Kidney (tissue), 14 donors: ENCODE data around the gene UNC13C. TPM values are rescaled to one million over a fixed set of nuclear protein-coding genes. Genes with fewer than 3 reads are reported as not detected.

Experiments used
- DNase-seq, 5 donors: peaks; one replicate each; pipeline ENCODE4 v3.0.0-alpha.2; 2013 to 2020
- FAIRE-seq: peaks from 2 replicates; lab custom pipeline; 2012; peaks lifted over from hg19 to GRCh38; lab: Jason Lieb, UNC
- H3K27ac ChIP-seq, 2 donors: one replicate each; pipeline ENCODE4 v1.7.0; 2013; ENCODE audit warnings: low read depth in 2 of 2, low read length in 2 of 2, inconsistent platforms in 1 of 2
- H3K27me3 ChIP-seq: one replicate; pipeline ENCODE4 v1.7.1; 2013; ENCODE audit warnings: low read length, inconsistent platforms; ENCODE audit not compliant: control insufficient read depth, insufficient read depth
- H3K36me3 ChIP-seq, 3 donors: one replicate each; pipeline versions ENCODE4 v1.7.0 to v1.7.1; 2013; ENCODE audit warnings: low read length in 3 of 3, control low read depth in 1 of 3, inconsistent platforms in 1 of 3; ENCODE audit not compliant: insufficient read depth in 3 of 3, control insufficient read depth in 2 of 3
- H3K4me1 ChIP-seq, 3 donors: one replicate each; pipeline versions ENCODE4 v1.7.0 to v1.7.1; 2013; ENCODE audit warnings: low read length in 3 of 3, inconsistent platforms in 1 of 3, low read depth in 1 of 3; ENCODE audit not compliant: control insufficient read depth in 2 of 3, insufficient read depth in 2 of 3
- H3K4me3 ChIP-seq, 3 donors: one replicate each; pipeline versions ENCODE4 v1.7.0 to v1.8.1; 2013; ENCODE audit warnings: low read length in 3 of 3, control low read depth in 1 of 3, inconsistent platforms in 1 of 3
- H3K9ac ChIP-seq, 3 donors: one replicate each; pipeline versions ENCODE4 v1.7.0 to v1.7.1; 2013; ENCODE audit warnings: low read length in 3 of 3, control low read depth in 1 of 3, inconsistent platforms in 1 of 3
- H3K9me3 ChIP-seq, 3 donors: one replicate each; pipeline versions ENCODE4 v1.7.0 to v1.7.1; 2013; ENCODE audit warnings: low read length in 3 of 3, control low read depth in 1 of 3, inconsistent platforms in 1 of 3; ENCODE audit not compliant: control insufficient read depth in 2 of 3, insufficient read depth in 1 of 3
- CTCF ChIP-seq: IDR thresholded peaks from 3 replicates; pipeline ENCODE4 v1.5.1; 2012; ENCODE audit warnings: mild to moderate bottlenecking, moderate library complexity, borderline replicate concordance; ENCODE audit not compliant: insufficient read depth; ENCODE audit errors: extremely low read depth
- intact Hi-C: fragments of 100-400 bp; cut with DNase I; formaldehyde crosslinking; loops from one replicate; pipeline ENCODE4 v1.11.1; 2022
- polyA plus RNA-seq: library from polyadenylated mRNA; stranded (reverse); fragments of 350-450 nt; fragmentation: Illumina TruSeq; extraction: RNeasy Lipid Tissue Mini Kit (QIAGEN cat#74804); gene quantifications from one replicate; pipeline ENCODE4 v1.2.3, GENCODE V29; 2014; ENCODE audit warnings: low read depth, low replicate concordance; ENCODE audit not compliant: insufficient read depth
- total RNA-seq: library from RNA; stranded (reverse); fragmentation: NEBNext Ultra II Directional; extraction: Animal tissue kit (Norgen Biotek cat#: 25700); gene quantifications from one replicate; pipeline ENCODE4 v1.2.1, GENCODE V29; 2021
- donor health status: control.
- donor health status: control.
- donor health status: control.
- donor health status: control.
- donor health status: control.
- donor health status: DM: yes; HTN: yes; CAD: no.
- donor health status: Normal renal cell carcinoma (clear cell type).

The UNC13C gene
- total and polyA plus RNA-seq, 2 donors from 2014 or later, result 0.19 to 0.45 TPM

DNA sequence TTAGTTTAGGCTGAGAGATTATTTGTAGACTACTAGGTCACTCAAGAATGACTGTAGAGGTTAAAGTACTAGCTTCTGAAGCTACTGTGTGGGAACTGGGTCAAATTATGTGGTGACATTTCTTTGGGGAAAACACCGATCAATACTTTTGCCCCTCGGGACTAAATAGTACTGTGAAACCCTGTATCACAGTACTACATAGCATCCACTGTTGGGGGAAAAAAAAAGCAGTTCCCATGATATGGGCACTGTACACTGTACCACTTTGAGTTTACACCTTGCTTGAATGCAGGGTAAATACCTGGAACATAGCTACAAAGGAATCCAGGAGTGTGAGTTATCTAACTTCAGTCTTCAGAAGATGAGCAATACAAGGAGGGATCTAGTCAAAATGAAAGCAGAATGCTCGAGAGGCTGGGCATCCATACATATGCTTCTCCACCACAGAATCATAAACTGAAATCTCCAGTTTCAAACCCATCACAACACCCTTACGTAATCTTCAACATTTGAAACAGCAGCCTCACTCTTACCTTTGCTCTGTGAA, 311.4 kb downstream of the UNC13C start:
- no peaks in the 10 kb centered on the region for H3K36me3 ChIP-seq
- TF ChIP-seq CTCF, result no peak
- no peaks in the 10 kb centered on the region for H3K9me3 ChIP-seq
- no peaks in the 10 kb centered on the region for H3K27me3 ChIP-seq
- intact Hi-C loops, result no loop called here
- H3K4me1 ChIP-seq, result no peaks in the 10 kb centered on the region
- no peak overlapping the region for H3K4me3 ChIP-seq
- H3K27ac ChIP-seq, result no peak overlapping the region
- DNase-seq (no peak), FAIRE-seq (no peak)
- no peak overlapping the region for H3K9ac ChIP-seq

GRCh38 chr15:54298396-54298795, 320.2 kb downstream of the UNC13C start:
- no peaks in the 10 kb centered on the region for H3K27me3 ChIP-seq
- no peak overlapping the region for H3K4me3 ChIP-seq
- H3K9ac ChIP-seq, result no peak overlapping the region
- no peaks in the 10 kb centered on the region for H3K4me1 ChIP-seq
- H3K36me3 ChIP-seq, result no peaks in the 10 kb centered on the region
- DNase-seq (no peak), FAIRE-seq (no peak)
- H3K27ac ChIP-seq, result no peak overlapping the region
- TF ChIP-seq CTCF, result no peak
- intact Hi-C loops, result no loop called here
- H3K9me3 ChIP-seq, result no peaks in the 10 kb centered on the region

DNA sequence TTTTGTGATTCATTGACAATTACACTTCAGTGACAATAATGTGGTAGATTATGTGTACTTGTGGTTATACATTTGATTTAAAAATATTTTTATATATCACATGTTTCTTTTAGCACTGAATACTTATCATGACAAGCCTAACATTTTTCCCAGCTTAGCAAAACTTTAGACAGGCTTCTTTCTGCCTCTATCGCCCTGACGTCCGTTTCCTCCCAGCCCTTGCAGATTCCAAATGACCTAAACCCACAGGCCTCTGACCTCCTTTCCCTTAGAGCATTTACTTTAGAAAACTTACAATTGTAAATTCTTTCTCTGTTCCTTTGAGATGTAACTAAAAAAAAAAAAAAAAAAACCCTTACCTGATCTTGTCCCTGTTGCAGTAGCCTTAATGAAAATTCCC, 326.1 kb downstream of the UNC13C start:
- Histone ChIP-seq H3K36me3 (no peaks in the 10 kb centered on the region), H3K27ac (no peak overlapping the region), H3K4me3 (no peak overlapping the region), H3K4me1 (no peaks in the 10 kb centered on the region), H3K27me3 (no peaks in the 10 kb centered on the region), H3K9me3 (no peaks in the 10 kb centered on the region), H3K9ac (no peak overlapping the region)
- intact Hi-C loops, result no loop called here
- no peak for TF ChIP-seq CTCF
- DNase-seq, result no peak
- FAIRE-seq, result no peak

DNA sequence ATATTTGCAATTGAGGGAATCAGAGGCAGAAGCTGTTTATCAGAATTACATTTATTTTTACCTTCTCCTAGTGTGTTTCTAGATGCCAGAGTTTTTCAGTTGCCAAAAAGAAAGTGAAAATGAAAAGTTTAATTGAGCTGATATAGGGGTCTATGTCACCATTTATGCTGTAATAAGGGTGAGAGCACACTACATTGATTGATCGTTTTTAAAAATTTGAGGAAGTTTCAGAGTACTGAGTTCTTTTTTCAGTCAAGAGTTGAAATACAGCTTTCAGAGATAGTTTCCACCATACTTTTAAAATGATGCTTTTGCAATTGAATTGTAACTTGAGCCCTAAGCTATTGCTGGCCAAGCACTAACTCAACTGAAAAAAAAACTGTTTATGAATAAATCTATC, 326.9 kb downstream of the UNC13C start:
- DNase-seq (no peak), FAIRE-seq (no peak)
- TF ChIP-seq CTCF, result no peak
- Histone ChIP-seq H3K9me3 (no peaks in the 10 kb centered on the region), H3K4me3 (no peak overlapping the region), H3K36me3 (no peaks in the 10 kb centered on the region), H3K9ac (no peak overlapping the region), H3K27ac (no peak overlapping the region), H3K27me3 (no peaks in the 10 kb centered on the region), H3K4me1 (no peaks in the 10 kb centered on the region)
- intact Hi-C loops, result no loop called here
